ENCODE results near the gene CATSPER4.

CATSPER4 gene

GRCh38 chr1:26210147-26210870 lies 19.9 kb downstream of the CATSPER4 start:
- no peak for TF ChIP-seq CTCF (IDR thresholded peaks at IDR 0.05; ENCODE audit: borderline replicate concordance, control extremely low read depth, extremely low read depth, insufficient read depth, missing control alignments)
- no peak for DNase-seq (ENCODE audit: low spot score)
- in situ Hi-C loops (cut with MboI; ENCODE audit: low sequenced_read_pairs, unreplicated experiment) = no loop called here

GRCh38 chr1:26212726-26213125 lies 22.3 kb downstream of the CATSPER4 start:
- no peak for DNase-seq (ENCODE audit: low spot score)
- TF ChIP-seq CTCF (IDR thresholded peaks at IDR 0.05; ENCODE audit: borderline replicate concordance, control extremely low read depth, extremely low read depth, insufficient read depth, missing control alignments) = no peak
- in situ Hi-C loops (cut with MboI; ENCODE audit: low sequenced_read_pairs, unreplicated experiment) = no loop called here

GRCh38 chr1:26213335-26213905 lies 23.0 kb downstream of the CATSPER4 start:
- in situ Hi-C loops (cut with MboI; ENCODE audit: low sequenced_read_pairs, unreplicated experiment) = no loop called here
- TF ChIP-seq CTCF (IDR thresholded peaks at IDR 0.05; ENCODE audit: borderline replicate concordance, control extremely low read depth, extremely low read depth, insufficient read depth, missing control alignments) = no peak
- DNase-seq (ENCODE audit: low spot score) = no peak

- no peak for DNase-seq (ENCODE audit: low spot score)
- TF ChIP-seq CTCF (IDR thresholded peaks at IDR 0.05; ENCODE audit: borderline replicate concordance, control extremely low read depth, extremely low read depth, insufficient read depth, missing control alignments) = no peak
- in situ Hi-C loops (cut with MboI; ENCODE audit: low sequenced_read_pairs, unreplicated experiment) = no loop called here
Observed at GRCh38 chr1:26215246-26215645, 24.8 kb downstream of the CATSPER4 start.

GRCh38 chr1:26218906-26219494 lies 28.6 kb downstream of the CATSPER4 start:
- DNase-seq (ENCODE audit: low spot score) = no peak
- no peak for TF ChIP-seq CTCF (IDR thresholded peaks at IDR 0.05; ENCODE audit: borderline replicate concordance, control extremely low read depth, extremely low read depth, insufficient read depth, missing control alignments)
- in situ Hi-C loops (cut with MboI; ENCODE audit: low sequenced_read_pairs, unreplicated experiment) = no loop called here

GRCh38 chr1:26220199-26220912 lies 30.0 kb downstream of the CATSPER4 start:
- no peak for TF ChIP-seq CTCF (IDR thresholded peaks at IDR 0.05; ENCODE audit: borderline replicate concordance, control extremely low read depth, extremely low read depth, insufficient read depth, missing control alignments)
- no peak for DNase-seq (ENCODE audit: low spot score)
- in situ Hi-C loops (cut with MboI; ENCODE audit: low sequenced_read_pairs, unreplicated experiment) = no loop called here

Data from GM13976 (cell line).